GM23338 (cell line): ENCODE data around the gene DHX30. TPM values are rescaled to one million over a fixed set of nuclear protein-coding genes. Genes with fewer than 3 reads are reported as not detected.

ENCODE experiments used
- ATAC-seq: fragments of 200-7000 bp; cut with Tn5 transposase; 3 replicates; pipeline ENCODE4 v1.9.1; 2020
- DNase-seq: peaks from one replicate; pipeline ENCODE4 v3.0.0-alpha.2; 2015; ENCODE audit warnings: low spot score
- H2AFZ ChIP-seq: fragments of 200-600 bp; sonication (generic); 2 replicates; pipeline ENCODE4 v1.8.0; 2016; ENCODE audit warnings: antibody characterized with exemption, mild to moderate bottlenecking, moderate library complexity
- H3F3A ChIP-seq: fragments of 200-600 bp; sonication (generic); replicated peaks from 2 replicates; pipeline ENCODE4 v1.8.0; 2017; ENCODE audit warnings: antibody characterized with exemption, mixed run types, low read depth
- H3K27ac ChIP-seq: fragments of 200-600 bp; sonication (generic); 2 replicates; pipeline ENCODE4 v1.6.1; 2016; ENCODE audit warnings: low read depth
- H3K27me3 ChIP-seq: fragments of 200-600 bp; sonication (generic); 2 replicates; pipeline ENCODE4 v1.8.0; 2016; ENCODE audit warnings: mild to moderate bottlenecking, mixed run types, moderate library complexity; ENCODE audit not compliant: insufficient read depth
- H3K36me3 ChIP-seq: fragments of 200-600 bp; sonication (generic); 2 replicates; pipeline ENCODE4 v1.8.0; 2016; ENCODE audit warnings: mild to moderate bottlenecking; ENCODE audit not compliant: insufficient read depth
- H3K4me1 ChIP-seq: fragments of 200-600 bp; sonication (generic); 2 replicates; pipeline ENCODE4 v1.8.0; 2016; ENCODE audit warnings: mild to moderate bottlenecking, moderate library complexity; ENCODE audit not compliant: insufficient read depth
- H3K4me2 ChIP-seq: fragments of 200-600 bp; sonication (generic); 2 replicates; pipeline ENCODE4 v1.7.1; 2017; ENCODE audit warnings: mixed run types
- H3K4me3 ChIP-seq: fragments of 200-600 bp; sonication (generic); 2 replicates; pipeline ENCODE4 v1.6.1; 2016; ENCODE audit warnings: mixed run types
- H3K79me2 ChIP-seq: fragments of 200-600 bp; sonication (generic); replicated peaks from 2 replicates; pipeline ENCODE4 v1.8.0; 2017; ENCODE audit warnings: mild to moderate bottlenecking; ENCODE audit not compliant: insufficient read depth
- H3K9me2 ChIP-seq: fragments of 200-600 bp; sonication (generic); 2 replicates; pipeline ENCODE4 v1.8.0; 2017; ENCODE audit not compliant: insufficient read depth
- H4K20me1 ChIP-seq: fragments of 200-600 bp; sonication (generic); replicated peaks from 2 replicates; pipeline ENCODE4 v1.8.0; 2017; ENCODE audit warnings: mild to moderate bottlenecking; ENCODE audit not compliant: insufficient read depth
- H3K27ac Mint-ChIP-seq: 2 replicates; pipeline ENCODE4 v1.8.0; 2020; ENCODE audit warnings: inconsistent platforms, mild to moderate bottlenecking, moderate library complexity, mixed read lengths
- H3K27me3 Mint-ChIP-seq: 3 replicates; pipeline ENCODE4 v1.8.0; 2022; ENCODE audit warnings: low read depth, mild to moderate bottlenecking, moderate library complexity, mixed read lengths, inconsistent platforms; ENCODE audit not compliant: insufficient read depth, poor library complexity
- H3K36me3 Mint-ChIP-seq: 3 replicates; pipeline ENCODE4 v1.8.0; 2021; ENCODE audit warnings: low read depth, mild to moderate bottlenecking, inconsistent platforms, moderate library complexity, mixed read lengths
- H3K4me1 Mint-ChIP-seq: 3 replicates; pipeline ENCODE4 v1.8.0; 2020; ENCODE audit warnings: mild to moderate bottlenecking, inconsistent platforms, mixed read lengths
- H3K4me3 Mint-ChIP-seq: 3 replicates; pipeline ENCODE4 v1.8.0; 2021; ENCODE audit warnings: moderate library complexity, mild to moderate bottlenecking, inconsistent platforms, mixed read lengths
- H3K9me3 Mint-ChIP-seq: 3 replicates; pipeline ENCODE4 v1.8.0; 2020; ENCODE audit warnings: moderate library complexity, mild to moderate bottlenecking, inconsistent platforms, mixed read lengths
- CREB1 ChIP-seq: fragments of 250-450 bp; sonication (Bioruptor Pico); IDR thresholded peaks from 2 replicates; pipeline ENCODE4 v1.5.0; 2020; ENCODE audit warnings: low read depth, mild to moderate bottlenecking, moderate library complexity
- CTCF ChIP-seq, 2 experiments: fragments of 200-600 bp in 1 of 2; sonication (generic) in 1 of 2; conservative IDR thresholded peaks; 2 replicates each; pipeline versions ENCODE4 v1.5.1 to v1.6.1; 2016 to 2017; ENCODE audit warnings: antibody characterized with exemption in 2 of 2, low read depth in 2 of 2, mild to moderate bottlenecking in 2 of 2, moderate library complexity in 1 of 2
- EZH2 ChIP-seq: fragments of 200-600 bp; sonication (generic); IDR thresholded peaks from one replicate; pipeline ENCODE4 v1.8.0; 2017; ENCODE audit warnings: antibody characterized with exemption, mild to moderate bottlenecking, low read depth; ENCODE audit not compliant: unreplicated experiment
- EZH2phosphoT487 ChIP-seq: fragments of 200-600 bp; sonication (generic); IDR thresholded peaks from one replicate; pipeline ENCODE4 v1.8.1; 2018; ENCODE audit warnings: antibody characterized with exemption; ENCODE audit not compliant: unreplicated experiment
- JUNB ChIP-seq: IDR thresholded peaks from one replicate; pipeline ENCODE4 v1.6.1; 2016; ENCODE audit warnings: antibody characterized with exemption; ENCODE audit not compliant: unreplicated experiment
- NANOG ChIP-seq: IDR thresholded peaks from 2 replicates; pipeline ENCODE4 v1.6.1; 2016; ENCODE audit warnings: antibody characterized with exemption, borderline replicate concordance
- POLR2AphosphoS5 ChIP-seq: IDR thresholded peaks from 2 replicates; pipeline ENCODE4 v1.6.1; 2016; ENCODE audit warnings: antibody characterized with exemption, low read depth
- STAT1 ChIP-seq: IDR thresholded peaks from one replicate; pipeline ENCODE4 v1.6.1; 2016; ENCODE audit warnings: antibody characterized with exemption; ENCODE audit not compliant: unreplicated experiment
- ZNF114 ChIP-seq: fragments of 250-450 bp; sonication (Bioruptor Pico); IDR thresholded peaks from 2 replicates; pipeline ENCODE4 v1.5.0; 2020; ENCODE audit warnings: mild to moderate bottlenecking, moderate library complexity
- ZNF331 ChIP-seq: fragments of 250-450 bp; sonication (Bioruptor Pico); IDR thresholded peaks from 2 replicates; pipeline ENCODE4 v1.5.0; 2020; ENCODE audit warnings: low read depth, mild to moderate bottlenecking, moderate library complexity
- polyA plus RNA-seq: library from polyadenylated mRNA; unstranded; fragments of >200 nt; fragmentation: Nextera tagmentation; extraction: Ambion mirVana; gene quantifications from 2 replicates; pipeline ENCODE4 v1.2.1, GENCODE V29; 2016
- total RNA-seq: library from RNA; depleted of rRNA; stranded (reverse); fragments of >200 nt; shearing (Covaris generic); gene quantifications from 2 replicates; pipeline ENCODE4 v1.2.3, GENCODE V29; 2014
- TF ChIP-seq, protein P1 (sequence below): IDR thresholded peaks from one replicate; pipeline ENCODE4 v1.6.1; 2018; ENCODE audit warnings: antibody characterized with exemption; ENCODE audit not compliant: unreplicated experiment
- TF ChIP-seq, protein P2 (sequence below): IDR thresholded peaks from 2 replicates; pipeline ENCODE4 v1.6.1; 2016; ENCODE audit warnings: antibody characterized with exemption

Gene DHX30
- total and polyA plus RNA-seq, 2 experiments from 2014 or later, result 47.5 to 125 TPM

- Histone ChIP-seq H3K27ac (0 out of 2 replicates have a peak overlapping the region, but pooled peaks have one; percentile 55), H3K9me2 (no peaks in the 10 kb centered on the region), H3K4me3 (peak overlapping the region; percentile 98; the same call in 1 of the 2 replicates), H3K27me3 (no peaks in the 10 kb centered on the region), H3K4me2 (peak overlapping the region; percentile 99), H2AFZ (no peak overlapping the region), H3K36me3 (peaks cover 15% of the 10 kb centered on the region), H3K79me2 (peaks cover 24% of the 10 kb centered on the region), H3K4me1 (peaks cover 17% of the 10 kb centered on the region), H4K20me1 (0 out of 2 replicates have a peak, but pooled peaks cover 3% of the 10 kb centered on the region), H3F3A (peaks cover 25% of the 10 kb centered on the region)
- Mint-ChIP-seq H3K27ac (no peak overlapping the region), H3K4me1 (peaks cover 5% of the 10 kb centered on the region; the same call in 2 of the 3 replicates), H3K4me3 (peak overlapping the region; percentile 100), H3K9me3 (no peaks in the 10 kb centered on the region), H3K27me3 (peaks cover 5% of the 10 kb centered on the region), H3K36me3 (peaks cover 31% of the 10 kb centered on the region)
- TF ChIP-seq JUNB, result no peak
- no peak for TF ChIP-seq CREB1 (CRISPR knock-in tag)
- TF ChIP-seq EZH2, result no peak
- TF ChIP-seq, protein P1, sequence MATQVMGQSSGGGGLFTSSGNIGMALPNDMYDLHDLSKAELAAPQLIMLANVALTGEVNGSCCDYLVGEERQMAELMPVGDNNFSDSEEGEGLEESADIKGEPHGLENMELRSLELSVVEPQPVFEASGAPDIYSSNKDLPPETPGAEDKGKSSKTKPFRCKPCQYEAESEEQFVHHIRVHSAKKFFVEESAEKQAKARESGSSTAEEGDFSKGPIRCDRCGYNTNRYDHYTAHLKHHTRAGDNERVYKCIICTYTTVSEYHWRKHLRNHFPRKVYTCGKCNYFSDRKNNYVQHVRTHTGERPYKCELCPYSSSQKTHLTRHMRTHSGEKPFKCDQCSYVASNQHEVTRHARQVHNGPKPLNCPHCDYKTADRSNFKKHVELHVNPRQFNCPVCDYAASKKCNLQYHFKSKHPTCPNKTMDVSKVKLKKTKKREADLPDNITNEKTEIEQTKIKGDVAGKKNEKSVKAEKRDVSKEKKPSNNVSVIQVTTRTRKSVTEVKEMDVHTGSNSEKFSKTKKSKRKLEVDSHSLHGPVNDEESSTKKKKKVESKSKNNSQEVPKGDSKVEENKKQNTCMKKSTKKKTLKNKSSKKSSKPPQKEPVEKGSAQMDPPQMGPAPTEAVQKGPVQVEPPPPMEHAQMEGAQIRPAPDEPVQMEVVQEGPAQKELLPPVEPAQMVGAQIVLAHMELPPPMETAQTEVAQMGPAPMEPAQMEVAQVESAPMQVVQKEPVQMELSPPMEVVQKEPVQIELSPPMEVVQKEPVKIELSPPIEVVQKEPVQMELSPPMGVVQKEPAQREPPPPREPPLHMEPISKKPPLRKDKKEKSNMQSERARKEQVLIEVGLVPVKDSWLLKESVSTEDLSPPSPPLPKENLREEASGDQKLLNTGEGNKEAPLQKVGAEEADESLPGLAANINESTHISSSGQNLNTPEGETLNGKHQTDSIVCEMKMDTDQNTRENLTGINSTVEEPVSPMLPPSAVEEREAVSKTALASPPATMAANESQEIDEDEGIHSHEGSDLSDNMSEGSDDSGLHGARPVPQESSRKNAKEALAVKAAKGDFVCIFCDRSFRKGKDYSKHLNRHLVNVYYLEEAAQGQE, result no peak
- TF ChIP-seq NANOG, result no peak
- no peak for TF ChIP-seq STAT1
- TF ChIP-seq, protein P2, sequence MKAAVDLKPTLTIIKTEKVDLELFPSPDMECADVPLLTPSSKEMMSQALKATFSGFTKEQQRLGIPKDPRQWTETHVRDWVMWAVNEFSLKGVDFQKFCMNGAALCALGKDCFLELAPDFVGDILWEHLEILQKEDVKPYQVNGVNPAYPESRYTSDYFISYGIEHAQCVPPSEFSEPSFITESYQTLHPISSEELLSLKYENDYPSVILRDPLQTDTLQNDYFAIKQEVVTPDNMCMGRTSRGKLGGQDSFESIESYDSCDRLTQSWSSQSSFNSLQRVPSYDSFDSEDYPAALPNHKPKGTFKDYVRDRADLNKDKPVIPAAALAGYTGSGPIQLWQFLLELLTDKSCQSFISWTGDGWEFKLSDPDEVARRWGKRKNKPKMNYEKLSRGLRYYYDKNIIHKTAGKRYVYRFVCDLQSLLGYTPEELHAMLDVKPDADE, result no peak
- no peak for TF ChIP-seq ZNF331 (CRISPR knock-in tag)
- no peak for TF ChIP-seq POLR2AphosphoS5
- TF ChIP-seq EZH2phosphoT487, result no peak
- TF ChIP-seq CTCF (conservative IDR thresholded peaks at IDR 0.05; ENCODE audit: low read depth in 2 of 2), result no peak
- no peak for TF ChIP-seq ZNF114 (CRISPR knock-in tag)
- DNase-seq (no peak), ATAC-seq (no peak)
Measured at GRCh38 chr3:47804577-47804976, 1.6 kb downstream of the DHX30 start.
